Measurements from ENCODE around the gene GBP6. TPM values are rescaled to one million over a fixed set of nuclear protein-coding genes. Genes with fewer than 3 reads are reported as not detected.
"Not testable (repeated sequence)": the region's sequence is repeated elsewhere in the genome, so short reads cannot be mapped to it uniquely, and the experiment has no call there.

Gene GBP6
- polyA plus RNA-seq, 1 experiment = not detected

- POLR2A ChIA-PET = no interaction called here
- no peak overlapping the region for H3K4me3 ChIP-seq (ENCODE audit: low read depth, low read length)
- H3K27ac ChIP-seq (ENCODE audit: low read depth, low read length) = no peak overlapping the region
- H3K27me3 ChIP-seq (ENCODE audit: control insufficient read depth, insufficient read depth, low read length) = no peaks in the 10 kb centered on the region
- TF ChIP-seq CTCF (IDR thresholded peaks at IDR 0.05; ENCODE audit: low read depth, low read length) = no peak
- DNase-seq (ENCODE audit: low read depth, low spot score) = no peak
- CTCF ChIA-PET = no interaction called here
- peaks cover 4% of the 10 kb centered on the region; the same call in 1 of the 2 replicates for H3K9me3 ChIP-seq (ENCODE audit: control insufficient read depth, insufficient read depth, low read length)
Observed at GRCh38 chr1:89433421-89433820, 69.6 kb downstream of the GBP6 start.

GRCh38 chr1:89434058-89434780, 70.4 kb downstream of the GBP6 start:
- H3K9me3 ChIP-seq (ENCODE audit: control insufficient read depth, insufficient read depth, low read length); DNase-seq (ENCODE audit: low read depth, low spot score); POLR2A ChIA-PET; H3K4me3 ChIP-seq (ENCODE audit: low read depth, low read length); H3K27ac ChIP-seq (ENCODE audit: low read depth, low read length); H3K27me3 ChIP-seq (ENCODE audit: control insufficient read depth, insufficient read depth, low read length); CTCF ChIA-PET: not testable (repeated sequence)

Other genes with a start within 250 kb of the GBP6 start
- 56.8 and 67.9 TPM in 2 replicates for gene GBP2, start 237.9 kb upstream of the GBP6 start, polyA plus RNA-seq (2011; rRNA removed)
- not detected in 2 replicates for gene GBP7, start 188.1 kb upstream of the GBP6 start, polyA plus RNA-seq (2011; rRNA removed)
- gene GBP4, start 165.1 kb upstream of the GBP6 start, polyA plus RNA-seq (2011; rRNA removed) = not detected in 2 replicates
- not detected in 2 replicates for gene GBP5, start 91.2 kb upstream of the GBP6 start, polyA plus RNA-seq (2011; rRNA removed)
- gene LRRC8B, start 160.8 kb downstream of the GBP6 start, polyA plus RNA-seq (2011; rRNA removed) = 1.5 and 1.6 TPM in 2 replicates

All from AG04450 (cell line).